Measurements from ENCODE around the gene SND1. TPM values are rescaled to one million over a fixed set of nuclear protein-coding genes. Genes with fewer than 3 reads are reported as not detected.

Gene SND1
- total and polyA plus RNA-seq, 2 of the 4 experiments (the other 2 are of a cell fraction), result 154 to 294 TPM

GRCh38 chr7:127874951-127875608 lies 223.1 kb downstream of the SND1 start:
- WGBS, 2 experiments (ENCODE audit: extremely low coverage in 2 of 2, insufficient read length in 1 of 2), result no CpG with 5 or more reads among the region's 2 CpGs
- no peak overlapping the region for H3K23ac ChIP-seq (ENCODE audit: low read depth, low read length)
- intact Hi-C loops (cut with micrococcal nuclease) (no loop called here), in situ Hi-C loops (cut with MboI; ENCODE audit: low sequenced_read_pairs) (no loop called here), dilution Hi-C loops (cut with HindIII; ENCODE audit: low sequenced_read_pairs, unreplicated experiment) (no loop called here)
- no peak overlapping the region for H3K27ac ChIP-seq (ENCODE audit: insufficient read depth, low read length)
- no peak overlapping the region; the same call in 1 of the 2 replicates for H3K4me2 ChIP-seq (ENCODE audit: low read depth, low read length)
- H3K56ac ChIP-seq (ENCODE audit: extremely low read depth, insufficient read depth, low read length), result no peak overlapping the region
- no peak overlapping the region for H2BK15ac ChIP-seq (ENCODE audit: low read depth, low read length)
- no peak overlapping the region for H4K91ac ChIP-seq (ENCODE audit: insufficient read depth, low read depth, low read length)
- no peak overlapping the region for H2BK120ac ChIP-seq (ENCODE audit: low read depth, low read length)
- H2AK5ac ChIP-seq (ENCODE audit: low read depth, low read length), result no peak overlapping the region
- H3K4me1 ChIP-seq (ENCODE audit: control insufficient read depth, insufficient read depth, low read length), result peaks cover 11% of the 10 kb centered on the region
- no peak overlapping the region for H3K4me3 ChIP-seq (ENCODE audit: insufficient read depth, low read depth, low read length)
- H3K14ac ChIP-seq (replicated peaks; ENCODE audit: low read depth, low read length), result no peak overlapping the region
- peaks cover 59% of the 10 kb centered on the region for H4K20me1 ChIP-seq (ENCODE audit: insufficient read depth, low read length)
- H3K9me1 ChIP-seq (ENCODE audit: insufficient read depth, low read length), result peaks cover 14% of the 10 kb centered on the region
- peaks cover 33 to 86% of the 10 kb centered on the region in 2 experiments for H3K79me1 ChIP-seq (ENCODE audit: low read depth in 1 of 2, low read length in 2 of 2)
- no peak overlapping the region for H3K4ac ChIP-seq (ENCODE audit: low read depth, low read length)
- H3K36me3 ChIP-seq (ENCODE audit: control insufficient read depth, insufficient read depth, low read length), result 0 out of 2 replicates have a peak, but pooled peaks cover 2% of the 10 kb centered on the region
- no peaks in the 10 kb centered on the region for H3K9me3 ChIP-seq (ENCODE audit: control insufficient read depth, insufficient read depth, low read length)
- H4K8ac ChIP-seq (ENCODE audit: low read depth in 2 of 2, low read length in 2 of 2), result no peak overlapping the region
- H3K18ac ChIP-seq (ENCODE audit: low read depth, low read length), result no peak overlapping the region
- no peak overlapping the region for H3K9ac ChIP-seq (ENCODE audit: low read depth, low read length)
- H2AFZ ChIP-seq (replicated peaks; ENCODE audit: low read length, poor library complexity), result no peak overlapping the region
- ChIA-PET POLR2A (ENCODE audit: unreplicated experiment) (no interaction called here), CTCF (no interaction called here)
- H2BK5ac ChIP-seq (ENCODE audit: low read depth, low read length, poor library complexity, severe bottlenecking), result no peak overlapping the region
- TF ChIP-seq POLR2A (IDR thresholded peaks at IDR 0.05; ENCODE audit: low read depth, low read length), result no peak
- TF ChIP-seq RAD21 (IDR thresholded peaks at IDR 0.05; ENCODE audit: low read length), result no peak
- TF ChIP-seq SMC3 (IDR thresholded peaks at IDR 0.05; ENCODE audit: low read depth, low read length), result no peak
- no peak for TF ChIP-seq CTCF (conservative IDR thresholded peaks at IDR 0.05; ENCODE audit: low read depth, low read length)
- TF ChIP-seq FOS (IDR thresholded peaks at IDR 0.05; ENCODE audit: low read depth, low read length), result 0 out of 2 replicates have a peak, but pooled peaks have one; percentile 34
- TF ChIP-seq MAZ (IDR thresholded peaks at IDR 0.05; ENCODE audit: borderline replicate concordance, low read depth, low read length), result no peak
- DNase-seq, result peak; percentile 47
- H3K27me3 ChIP-seq (ENCODE audit: control insufficient read depth, insufficient read depth, low read length), result no peaks in the 10 kb centered on the region
- no peak overlapping the region for H2AK9ac ChIP-seq (replicated peaks; ENCODE audit: low read depth, low read length, poor library complexity)
- peak; percentile 62 for ATAC-seq (ENCODE audit: low read depth)
- no TSS peak for BruUV-seq (replicated peaks)
- no peak overlapping the region for H2BK20ac ChIP-seq (ENCODE audit: low read depth, low read length)
- H4K5ac ChIP-seq (ENCODE audit: low read depth, low read length), result no peak overlapping the region
